ENCODE results near the gene ACHE.

DNA sequence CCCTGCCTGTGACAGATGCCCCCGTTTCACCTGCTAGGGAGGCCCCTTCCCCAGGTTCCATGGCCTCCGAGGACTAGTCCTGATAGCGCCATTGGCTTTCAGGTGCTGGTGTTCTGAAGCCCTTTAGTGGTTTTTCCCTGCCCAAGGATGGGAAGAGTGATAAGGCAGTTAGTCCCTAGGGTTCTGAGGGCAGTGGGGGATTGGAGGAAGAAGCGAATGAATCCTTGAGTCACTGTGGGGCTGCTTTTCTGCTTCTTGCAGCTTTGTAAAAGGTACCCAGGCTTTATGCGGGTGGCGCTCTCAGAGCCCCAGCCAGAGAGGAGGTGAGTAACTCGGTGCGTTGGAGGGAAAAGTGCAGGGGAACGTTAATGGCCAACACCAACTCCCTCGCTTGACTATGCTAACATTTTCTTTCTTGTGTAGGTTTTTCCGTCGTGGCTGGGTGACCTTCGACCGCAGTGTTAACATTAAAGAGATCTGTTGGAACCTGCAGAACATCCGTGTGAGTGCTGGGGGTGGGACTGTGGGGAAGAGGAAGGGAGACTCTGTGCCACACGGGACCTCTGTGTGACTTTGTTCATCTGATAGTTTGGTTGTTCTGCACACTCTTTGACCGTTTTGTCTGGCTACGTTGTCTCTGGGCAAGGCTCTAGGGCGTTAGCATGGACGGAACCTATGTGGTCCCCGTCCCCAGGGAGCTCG is 10.1 kb downstream of the ACHE start:
- no peak for TF ChIP-seq CTCF (conservative IDR thresholded peaks at IDR 0.05 in 1 of 2, IDR thresholded peaks at IDR 0.05 in 1 of 2; ENCODE audit: low read depth in 1 of 2, low read length in 2 of 2)
- TF ChIP-seq EZH2 (IDR thresholded peaks at IDR 0.05; ENCODE audit: low read length, missing control alignments) = no peak
